Right lobe of liver (tissue), 6 donors: ENCODE data around the gene ARSB. TPM values are rescaled to one million over a fixed set of nuclear protein-coding genes. Genes with fewer than 3 reads are reported as not detected.

ENCODE experiments used
- ATAC-seq, 4 donors: fragments of 200-7000 bp; cut with Tn5 transposase; one replicate each; pipeline ENCODE4 v1.9.1; 2020; ENCODE audit warnings: mild to moderate bottlenecking in 4 of 4, moderate library complexity in 4 of 4
- DNase-seq, 3 donors: peaks; one replicate each; pipeline ENCODE4 v3.0.0-alpha.2; 2020
- H3K27ac ChIP-seq, 3 donors: fragments of 200-600 bp; one replicate each; pipeline ENCODE4 v1.8.0; 2022
- H3K27me3 ChIP-seq, 2 donors: fragments of 200-600 bp; one replicate each; pipeline ENCODE4 v1.8.0; 2022
- H3K36me3 ChIP-seq, 4 donors: fragments of 200-600 bp; sonication (generic) in 1 of 4; one replicate each; pipeline versions ENCODE4 v1.5.1 to v1.8.0; 2017 to 2022; ENCODE audit warnings: control low read depth in 1 of 4
- H3K4me1 ChIP-seq, 4 donors: fragments of 200-600 bp; sonication (generic) in 1 of 4; one replicate each; pipeline versions ENCODE4 v1.5.1 to v1.8.0; 2017 to 2022; ENCODE audit warnings: control low read depth in 1 of 4
- H3K4me3 ChIP-seq, 3 donors: fragments of 200-600 bp; one replicate each; pipeline ENCODE4 v1.8.0; 2022
- H3K9me3 ChIP-seq, 4 donors: fragments of 200-600 bp; sonication (generic) in 1 of 4; one replicate each; pipeline versions ENCODE4 v1.5.1 to v1.8.0; 2017 to 2022; ENCODE audit warnings: control low read depth in 1 of 4
- POLR2A ChIP-seq: fragments of 450-650 bp; IDR thresholded peaks from one replicate; pipeline ENCODE4 v1.6.1; 2017; ENCODE audit warnings: antibody characterized with exemption, mild to moderate bottlenecking
- WGBS: methylation state at CpG from one replicate; pipeline ENCODE4 v1.1.6; 2018; ENCODE audit warnings: low coverage, low lambda C conversion rate; ENCODE audit not compliant: insufficient coverage; ENCODE audit errors: missing lambda C conversion rate; 5-methylcytosine and 5-hydroxymethylcytosine counted together
- intact Hi-C, 2 donors: fragments of 100-400 bp; cut with DNase I; formaldehyde crosslinking; loops; one replicate each; pipeline versions ENCODE4 v1.11.2 to v1.14.1; 2022
- total RNA-seq, 6 experiments: library from RNA; depleted of rRNA in 2 of 6; stranded (reverse); fragments of >200 nt in 2 of 6; fragmentation: NEBNext Ultra II Directional in 3 of 6; extraction: Animal tissue kit (Norgen Biotek cat#: 25700) in 3 of 6; gene quantifications; one replicate each; pipeline versions ENCODE4 v1.1.0 to v1.2.4, GENCODE V29; 2016 to 2023
- TF ChIP-seq, protein P1 (sequence below), 4 donors: fragments of 200-600 bp in 3 of 4; fragments of 450-650 bp in 1 of 4; IDR thresholded peaks; one replicate each; pipeline versions ENCODE4 v1.5.1 to v1.8.0; 2016 to 2022; ENCODE audit warnings: antibody characterized with exemption in 4 of 4, mild to moderate bottlenecking in 2 of 4
- donor health status: DM: no; HTN: yes; CAD: no.
- donor health status: DM: no; HTN: no; CAD: no.
- donor health status: DM: no; HTN: no; CAD: no.
- donor health status: DM: no; HTN: yes; CAD: no.
- donor health status: DM: no; HTN: yes; CAD: no.

ARSB gene
- total RNA-seq, 6 experiments from 2014 or later, result 5.0 to 11.7 (median 8.7) TPM

GRCh38 chr5:78827725-78828124 is 157.4 kb downstream of the ARSB start:
- ATAC-seq, result no peak
- no peak overlapping the region for H3K27ac ChIP-seq
- no peaks in the 10 kb centered on the region for H3K36me3 ChIP-seq
- DNase-seq, result no peak
- H3K4me1 ChIP-seq, result peaks cover 0 to 10% (median 4%) of the 10 kb centered on the region in 4 donors
- TF ChIP-seq, protein P1, sequence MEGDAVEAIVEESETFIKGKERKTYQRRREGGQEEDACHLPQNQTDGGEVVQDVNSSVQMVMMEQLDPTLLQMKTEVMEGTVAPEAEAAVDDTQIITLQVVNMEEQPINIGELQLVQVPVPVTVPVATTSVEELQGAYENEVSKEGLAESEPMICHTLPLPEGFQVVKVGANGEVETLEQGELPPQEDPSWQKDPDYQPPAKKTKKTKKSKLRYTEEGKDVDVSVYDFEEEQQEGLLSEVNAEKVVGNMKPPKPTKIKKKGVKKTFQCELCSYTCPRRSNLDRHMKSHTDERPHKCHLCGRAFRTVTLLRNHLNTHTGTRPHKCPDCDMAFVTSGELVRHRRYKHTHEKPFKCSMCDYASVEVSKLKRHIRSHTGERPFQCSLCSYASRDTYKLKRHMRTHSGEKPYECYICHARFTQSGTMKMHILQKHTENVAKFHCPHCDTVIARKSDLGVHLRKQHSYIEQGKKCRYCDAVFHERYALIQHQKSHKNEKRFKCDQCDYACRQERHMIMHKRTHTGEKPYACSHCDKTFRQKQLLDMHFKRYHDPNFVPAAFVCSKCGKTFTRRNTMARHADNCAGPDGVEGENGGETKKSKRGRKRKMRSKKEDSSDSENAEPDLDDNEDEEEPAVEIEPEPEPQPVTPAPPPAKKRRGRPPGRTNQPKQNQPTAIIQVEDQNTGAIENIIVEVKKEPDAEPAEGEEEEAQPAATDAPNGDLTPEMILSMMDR (IDR thresholded peaks at IDR 0.05), result no peak
- TF ChIP-seq POLR2A, result no peak
- no peak overlapping the region for H3K4me3 ChIP-seq
- no peaks in the 10 kb centered on the region for H3K27me3 ChIP-seq
- no peaks in the 10 kb centered on the region for H3K9me3 ChIP-seq
- intact Hi-C loops, result no loop called here
- 56% methylated on average over 4 of the region's 4 CpGs for WGBS

DNA sequence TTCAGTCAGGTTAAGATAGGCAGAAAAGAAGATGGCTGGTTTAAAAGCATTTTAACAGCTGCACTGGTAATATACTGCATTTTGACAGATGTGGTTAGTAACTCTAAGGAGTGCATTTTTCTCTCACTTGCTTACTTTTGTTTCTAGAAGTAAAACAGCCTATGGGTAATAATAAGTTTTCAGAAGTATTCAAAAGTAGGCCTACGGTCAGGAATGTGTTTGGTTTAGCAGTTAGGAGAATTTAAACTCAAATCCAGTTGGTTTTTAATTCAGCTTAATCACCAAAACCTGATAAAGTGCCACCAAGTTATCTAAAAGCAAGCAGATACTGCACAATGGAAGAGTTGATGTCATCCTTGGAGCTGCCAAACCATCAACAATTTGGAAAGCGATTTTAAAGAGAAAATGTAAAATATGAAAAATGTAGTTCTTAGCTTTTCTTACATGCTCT is 160.3 kb downstream of the ARSB start:
- no peaks in the 10 kb centered on the region for H3K4me1 ChIP-seq
- H3K4me3 ChIP-seq, result no peak overlapping the region
- H3K36me3 ChIP-seq, result no peaks in the 10 kb centered on the region
- 59% methylated on average over 2 of the region's 2 CpGs for WGBS
- no peak overlapping the region for H3K27ac ChIP-seq
- H3K27me3 ChIP-seq, result no peaks in the 10 kb centered on the region
- ATAC-seq (no peak), DNase-seq (no peak)
- TF ChIP-seq, protein P1 (IDR thresholded peaks at IDR 0.05), result no peak
- no peak for TF ChIP-seq POLR2A
- intact Hi-C loops, result no loop called here
- no peaks in the 10 kb centered on the region for H3K9me3 ChIP-seq

- no peak overlapping the region for H3K27ac ChIP-seq
- DNase-seq (no peak), ATAC-seq (no peak)
- H3K36me3 ChIP-seq, result no peaks in the 10 kb centered on the region
- intact Hi-C loops, result no loop called here
- no peaks in the 10 kb centered on the region for H3K27me3 ChIP-seq
- no peaks in the 10 kb centered on the region for H3K9me3 ChIP-seq
- 93% methylated on average over 1 of the region's 1 CpG for WGBS
- no peak overlapping the region for H3K4me3 ChIP-seq
- TF ChIP-seq POLR2A, result no peak
- TF ChIP-seq, protein P1 (IDR thresholded peaks at IDR 0.05), result no peak
- H3K4me1 ChIP-seq, result no peaks in the 10 kb centered on the region
Observed at GRCh38 chr5:78823196-78823595, 161.9 kb downstream of the ARSB start.

GRCh38 chr5:78821536-78822021 is 163.5 kb downstream of the ARSB start:
- no peak for ATAC-seq
- DNase-seq, result no peak
- intact Hi-C loops, result no loop called here
- Histone ChIP-seq H3K4me3 (no peak overlapping the region), H3K27ac (no peak overlapping the region), H3K4me1 (no peaks in the 10 kb centered on the region), H3K9me3 (no peaks in the 10 kb centered on the region), H3K27me3 (no peaks in the 10 kb centered on the region), H3K36me3 (no peaks in the 10 kb centered on the region)
- no peak for TF ChIP-seq POLR2A
- TF ChIP-seq, protein P1 (IDR thresholded peaks at IDR 0.05), result no peak
- WGBS, result 94% methylated on average over 2 of the region's 2 CpGs

DNA sequence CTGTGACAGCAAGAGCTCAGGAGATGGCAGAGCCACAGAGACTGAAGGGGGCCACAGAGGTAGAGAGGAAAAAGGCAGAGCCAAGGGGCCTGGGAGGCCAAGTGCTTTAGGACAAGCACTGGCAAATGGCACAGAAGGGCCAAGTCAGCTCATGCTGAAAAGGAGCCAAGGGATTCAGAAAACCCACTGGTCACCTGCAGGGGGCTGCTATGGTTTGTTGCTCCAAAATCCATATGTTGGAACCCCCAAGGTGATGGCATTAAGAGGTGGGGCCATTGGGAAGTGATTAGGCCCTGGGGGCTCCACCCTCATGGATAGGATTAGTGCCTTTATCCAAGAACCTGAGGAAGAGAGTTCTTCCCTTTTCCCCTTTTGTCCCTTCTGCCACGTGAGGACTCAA is 165.4 kb downstream of the ARSB start:
- TF ChIP-seq, protein P1 (IDR thresholded peaks at IDR 0.05), result no peak
- no peak for TF ChIP-seq POLR2A
- H3K36me3 ChIP-seq, result no peaks in the 10 kb centered on the region
- ATAC-seq (no peak), DNase-seq (no peak)
- no peaks in the 10 kb centered on the region for H3K27me3 ChIP-seq
- WGBS, result no CpG with 5 or more reads among the region's 1 CpG
- no peaks in the 10 kb centered on the region for H3K9me3 ChIP-seq
- no peak overlapping the region for H3K4me3 ChIP-seq
- intact Hi-C loops, result no loop called here
- no peaks in the 10 kb centered on the region for H3K4me1 ChIP-seq
- H3K27ac ChIP-seq, result no peak overlapping the region
